ENCODE data around the gene LARP1.

DNA sequence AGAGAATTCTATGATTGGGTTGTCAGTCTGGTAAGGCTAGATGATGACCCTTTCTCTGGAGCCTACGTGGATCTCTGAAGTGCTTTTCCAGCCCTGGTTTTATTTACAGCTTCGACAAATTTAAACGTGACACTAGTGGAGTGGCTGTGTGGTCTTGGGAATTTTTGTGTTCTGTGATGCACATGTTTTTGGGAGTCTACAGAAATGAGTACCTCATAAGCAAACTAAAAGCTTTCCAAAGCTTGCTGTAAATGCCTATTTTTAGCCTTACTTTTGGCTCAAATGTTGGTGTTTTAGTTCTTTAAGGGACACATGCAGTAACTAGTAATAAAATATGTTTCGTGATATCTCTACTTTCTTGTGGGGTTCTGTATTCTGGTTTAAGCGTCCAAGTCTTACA, 3.3 kb downstream of the LARP1 start:
- TF ChIP-seq, protein P1, sequence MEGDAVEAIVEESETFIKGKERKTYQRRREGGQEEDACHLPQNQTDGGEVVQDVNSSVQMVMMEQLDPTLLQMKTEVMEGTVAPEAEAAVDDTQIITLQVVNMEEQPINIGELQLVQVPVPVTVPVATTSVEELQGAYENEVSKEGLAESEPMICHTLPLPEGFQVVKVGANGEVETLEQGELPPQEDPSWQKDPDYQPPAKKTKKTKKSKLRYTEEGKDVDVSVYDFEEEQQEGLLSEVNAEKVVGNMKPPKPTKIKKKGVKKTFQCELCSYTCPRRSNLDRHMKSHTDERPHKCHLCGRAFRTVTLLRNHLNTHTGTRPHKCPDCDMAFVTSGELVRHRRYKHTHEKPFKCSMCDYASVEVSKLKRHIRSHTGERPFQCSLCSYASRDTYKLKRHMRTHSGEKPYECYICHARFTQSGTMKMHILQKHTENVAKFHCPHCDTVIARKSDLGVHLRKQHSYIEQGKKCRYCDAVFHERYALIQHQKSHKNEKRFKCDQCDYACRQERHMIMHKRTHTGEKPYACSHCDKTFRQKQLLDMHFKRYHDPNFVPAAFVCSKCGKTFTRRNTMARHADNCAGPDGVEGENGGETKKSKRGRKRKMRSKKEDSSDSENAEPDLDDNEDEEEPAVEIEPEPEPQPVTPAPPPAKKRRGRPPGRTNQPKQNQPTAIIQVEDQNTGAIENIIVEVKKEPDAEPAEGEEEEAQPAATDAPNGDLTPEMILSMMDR (IDR thresholded peaks at IDR 0.05) = no peak
- TF ChIP-seq POLR2A (IDR thresholded peaks at IDR 0.05) (no peak), POLR2AphosphoS5 (IDR thresholded peaks at IDR 0.05) (no peak)
